H9 (cell line): ENCODE data around the gene ZNF423. TPM values are rescaled to one million over a fixed set of nuclear protein-coding genes. Genes with fewer than 3 reads are reported as not detected.

Experiments used
- DNase-seq: peaks from one replicate; pipeline ENCODE4 v3.0.0-alpha.2; 2017
- H2AFZ ChIP-seq: one replicate; pipeline ENCODE4 v1.6.1; 2013; ENCODE audit warnings: mild to moderate bottlenecking, low read length, control low read depth, moderate library complexity
- H2AK5ac ChIP-seq: 2 replicates; pipeline ENCODE4 v1.6.1; 2013; ENCODE audit warnings: low read length, control low read depth, mixed read lengths; ENCODE audit not compliant: insufficient read length
- H2BK120ac ChIP-seq: one replicate; pipeline ENCODE4 v1.6.1; 2013; ENCODE audit warnings: low read depth, mild to moderate bottlenecking, low read length, control low read depth, inconsistent platforms; ENCODE audit not compliant: poor library complexity, severe bottlenecking
- H2BK12ac ChIP-seq: 2 replicates; pipeline ENCODE4 v1.6.1; 2013; ENCODE audit warnings: low read length, control low read depth, mixed read lengths, low read depth; ENCODE audit not compliant: insufficient read length
- H2BK15ac ChIP-seq: 2 replicates; pipeline ENCODE4 v1.6.1; 2013; ENCODE audit warnings: low read depth, low read length, control low read depth
- H2BK20ac ChIP-seq: one replicate; pipeline ENCODE4 v1.6.1; 2013; ENCODE audit warnings: low read depth, mild to moderate bottlenecking, low read length, control low read depth, inconsistent platforms; ENCODE audit not compliant: poor library complexity, severe bottlenecking
- H2BK5ac ChIP-seq: 2 replicates; pipeline ENCODE4 v1.6.1; 2013; ENCODE audit warnings: low read length, control low read depth, mixed read lengths; ENCODE audit not compliant: insufficient read length
- H3K14ac ChIP-seq: 2 replicates; pipeline ENCODE4 v1.6.1; 2013; ENCODE audit warnings: low read length, control low read depth; ENCODE audit not compliant: insufficient read depth
- H3K18ac ChIP-seq: 2 replicates; pipeline ENCODE4 v1.6.1; 2013; ENCODE audit warnings: low read depth, mild to moderate bottlenecking, mixed read lengths, low read length, control low read depth; ENCODE audit not compliant: insufficient read length
- H3K23ac ChIP-seq: 2 replicates; pipeline ENCODE4 v1.6.1; 2013; ENCODE audit warnings: low read length, control low read depth, mixed read lengths, low read depth; ENCODE audit not compliant: insufficient read length
- H3K23me2 ChIP-seq: 2 replicates; pipeline ENCODE4 v1.6.1; 2013; ENCODE audit warnings: low read depth, mild to moderate bottlenecking, mixed read lengths, low read length, control low read depth; ENCODE audit not compliant: insufficient read length, poor library complexity, severe bottlenecking
- H3K27ac ChIP-seq: 2 replicates; pipeline ENCODE4 v1.5.1; 2013; ENCODE audit warnings: low read length, control low read depth, mixed read lengths, low read depth; ENCODE audit not compliant: insufficient read length
- H3K27me3 ChIP-seq: 2 replicates; pipeline ENCODE4 v1.6.1; 2013; ENCODE audit warnings: low read length, control low read depth, inconsistent platforms; ENCODE audit not compliant: insufficient read depth
- H3K4ac ChIP-seq: 2 replicates; pipeline ENCODE4 v1.6.1; 2013; ENCODE audit warnings: low read depth, mild to moderate bottlenecking, control low read depth, inconsistent platforms, low read length, moderate library complexity
- H3K4me1 ChIP-seq: 2 replicates; pipeline ENCODE4 v1.6.1; 2013; ENCODE audit warnings: low read length, control low read depth, inconsistent platforms; ENCODE audit not compliant: insufficient read depth
- H3K4me2 ChIP-seq: 2 replicates; pipeline ENCODE4 v1.6.1; 2013; ENCODE audit warnings: low read length, control low read depth, mixed read lengths; ENCODE audit not compliant: insufficient read length, insufficient read depth
- H3K56ac ChIP-seq: 2 replicates; pipeline ENCODE4 v1.6.1; 2013; ENCODE audit warnings: low read depth, mild to moderate bottlenecking, mixed read lengths, low read length, control low read depth; ENCODE audit not compliant: insufficient read length
- H3K79me1 ChIP-seq: 2 replicates; pipeline ENCODE4 v1.6.1; 2013; ENCODE audit warnings: low read depth, mild to moderate bottlenecking, moderate library complexity, low read length, control low read depth, inconsistent platforms; ENCODE audit not compliant: insufficient read depth, poor library complexity, severe bottlenecking
- H3K79me2 ChIP-seq: 2 replicates; pipeline ENCODE4 v1.6.1; 2013; ENCODE audit warnings: low read length, control low read depth, inconsistent platforms; ENCODE audit not compliant: insufficient read depth
- H3K9ac ChIP-seq: 2 replicates; pipeline ENCODE4 v1.6.1; 2013; ENCODE audit warnings: low read length, control low read depth, mixed read lengths; ENCODE audit not compliant: insufficient read length; ENCODE audit errors: extremely low read depth
- H3K9me3 ChIP-seq: one replicate; pipeline ENCODE4 v1.6.1; 2013; ENCODE audit warnings: low read depth, low read length, inconsistent platforms; ENCODE audit not compliant: control insufficient read depth
- H3T11ph ChIP-seq: one replicate; pipeline ENCODE4 v1.6.1; 2013; ENCODE audit warnings: mild to moderate bottlenecking, low read length, control low read depth, inconsistent platforms
- H4K20me1 ChIP-seq: one replicate; pipeline ENCODE4 v1.6.1; 2013; ENCODE audit not compliant: control insufficient read depth, insufficient read length, insufficient read depth
- H4K5ac ChIP-seq: 2 replicates; pipeline ENCODE4 v1.6.1; 2013; ENCODE audit warnings: low read depth, mild to moderate bottlenecking, mixed read lengths, low read length, control low read depth; ENCODE audit not compliant: insufficient read length
- H4K8ac ChIP-seq: replicated peaks from 2 replicates; pipeline ENCODE4 v1.6.1; 2013; ENCODE audit warnings: low read length, control low read depth, mixed read lengths, low read depth; ENCODE audit not compliant: insufficient read length
- H4K91ac ChIP-seq: 2 replicates; pipeline ENCODE4 v1.6.1; 2013; ENCODE audit warnings: low read depth, mild to moderate bottlenecking, moderate library complexity, mixed read lengths, low read length, control low read depth; ENCODE audit not compliant: insufficient read length
- H3K27ac Mint-ChIP-seq, 3 experiments: 2 replicates in 2 of 3; 3 replicates in 1 of 3; pipeline ENCODE4 v1.8.0; 2020 to 2021; ENCODE audit warnings: mixed read lengths in 3 of 3, mild to moderate bottlenecking in 1 of 3, moderate library complexity in 1 of 3
- H3K27me3 Mint-ChIP-seq: 2 replicates; pipeline ENCODE4 v1.8.0; 2021; ENCODE audit warnings: low read depth, mild to moderate bottlenecking, moderate library complexity, mixed read lengths
- H3K36me3 Mint-ChIP-seq, 3 experiments: 2 replicates in 2 of 3; 3 replicates in 1 of 3; pipeline ENCODE4 v1.8.0; 2020 to 2021; ENCODE audit warnings: low read depth in 3 of 3, mixed read lengths in 3 of 3; ENCODE audit not compliant: insufficient read depth in 1 of 3
- H3K4me1 Mint-ChIP-seq, 2 experiments: 2 replicates each; pipeline ENCODE4 v1.8.0; 2020; ENCODE audit warnings: mixed read lengths in 2 of 2
- H3K4me3 Mint-ChIP-seq, 2 experiments: 2 replicates in 1 of 2; 3 replicates in 1 of 2; pipeline ENCODE4 v1.8.0; 2020 to 2021; ENCODE audit warnings: mild to moderate bottlenecking in 2 of 2, mixed read lengths in 2 of 2, moderate library complexity in 1 of 2
- H3K9me3 Mint-ChIP-seq, 2 experiments: 2 replicates in 1 of 2; 3 replicates in 1 of 2; pipeline ENCODE4 v1.8.0; 2020; ENCODE audit warnings: mild to moderate bottlenecking in 2 of 2, mixed read lengths in 2 of 2, moderate library complexity in 1 of 2
- CTCF ChIP-seq: fragments of 200-600 bp; sonication (generic); conservative IDR thresholded peaks from 3 replicates; pipeline ENCODE4 v1.8.0; 2021; ENCODE audit warnings: antibody characterized with exemption, mild to moderate bottlenecking
- WGBS: extraction: QIAGEN DNeasy Blood & Tissue Kit; methylation state at CpG from one replicate; pipeline ENCODE4 v1.1.7; 2013; ENCODE audit warnings: missing lambda C conversion rate, low lambda C conversion rate, mixed read lengths; ENCODE audit not compliant: insufficient read length; ENCODE audit errors: extremely low coverage; 5-methylcytosine and 5-hydroxymethylcytosine counted together
- total RNA-seq: library from RNA; stranded (reverse); gene quantifications from 2 replicates; pipeline ENCODE4 v1.2.1, GENCODE V29; 2021

The ZNF423 gene
- total RNA-seq, 1 experiment from 2014 or later: 51.5 TPM

DNA sequence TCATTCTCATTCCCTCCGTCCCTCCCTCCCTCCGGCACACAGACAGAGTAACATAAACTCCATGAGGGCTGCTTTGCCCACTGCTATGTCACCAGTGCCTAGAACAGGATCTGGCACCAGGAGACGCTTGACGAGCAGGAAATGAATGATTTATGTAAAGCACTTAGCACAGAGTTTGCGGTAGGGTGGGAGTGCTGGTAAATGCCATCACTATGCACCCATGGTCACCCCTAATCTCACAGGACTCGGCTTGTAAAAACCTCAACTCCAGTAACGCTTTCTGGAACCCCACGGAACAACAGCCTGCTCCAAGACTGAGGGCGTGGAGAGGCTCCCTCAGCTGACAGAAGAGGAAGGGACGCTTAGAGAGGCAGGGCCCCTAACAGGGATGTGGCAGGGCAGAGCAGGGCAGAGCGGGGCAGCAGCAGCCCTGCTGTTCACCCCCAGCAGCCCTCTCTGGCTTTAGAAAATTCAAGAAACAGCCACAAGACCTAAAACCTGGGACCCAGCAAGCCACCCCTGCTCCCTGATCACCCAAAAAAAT, 325.4 kb downstream of the ZNF423 start:
- Histone ChIP-seq H4K5ac (no peak overlapping the region), H3K79me1 (no peaks in the 10 kb centered on the region), H3K27ac (no peak overlapping the region), H4K91ac (no peak overlapping the region), H2AFZ (no peak overlapping the region), H3K9me3 (no peaks in the 10 kb centered on the region), H3K9ac (no peak overlapping the region), H3K79me2 (no peaks in the 10 kb centered on the region), H4K20me1 (no peaks in the 10 kb centered on the region), H3K4me1 (peaks cover 4% of the 10 kb centered on the region; the same call in 1 of the 2 replicates), H3K56ac (no peak overlapping the region), H2AK5ac (no peak overlapping the region), H3K23me2 (no peaks in the 10 kb centered on the region), H2BK20ac (no peak overlapping the region), H2BK120ac (no peak overlapping the region), H3K27me3 (no peaks in the 10 kb centered on the region), H4K8ac (no peak overlapping the region), H2BK12ac (no peak overlapping the region), H3K23ac (no peak overlapping the region), H3T11ph (no peak overlapping the region), H3K18ac (no peak overlapping the region), H3K4ac (no peak overlapping the region), H2BK15ac (no peak overlapping the region), H3K4me2 (no peak overlapping the region), H3K14ac (no peak overlapping the region), H2BK5ac (no peak overlapping the region)
- TF ChIP-seq CTCF: no peak
- no CpG with 5 or more reads among the region's 11 CpGs for WGBS
- Mint-ChIP-seq H3K27me3 (no peaks in the 10 kb centered on the region), H3K4me3 (no peak overlapping the region), H3K36me3 (no peaks in the 10 kb centered on the region), H3K9me3 (no peaks in the 10 kb centered on the region), H3K27ac (peak overlapping the region in 1 of 3 experiments; percentile 34; a peak in 2 of 7 replicates), H3K4me1 (peaks cover 51 to 66% of the 10 kb centered on the region in 2 experiments)
- no peak for DNase-seq
